HUES6 (cell line): ENCODE results near the gene TECTA.

Experiments
- H3K27ac ChIP-seq: 2 replicates; pipeline ENCODE4 v1.7.0; 2013; ENCODE audit warnings: low read depth, mild to moderate bottlenecking, low read length, inconsistent platforms
- H3K27me3 ChIP-seq: 2 replicates; pipeline ENCODE4 v1.6.1; 2013; ENCODE audit warnings: low read length; ENCODE audit not compliant: control insufficient read depth, insufficient read depth
- H3K36me3 ChIP-seq: 2 replicates; pipeline ENCODE4 v1.6.1; 2013; ENCODE audit warnings: low read length; ENCODE audit not compliant: control insufficient read depth, insufficient read depth
- H3K4me1 ChIP-seq: 2 replicates; pipeline ENCODE4 v1.6.1; 2013; ENCODE audit warnings: low read length; ENCODE audit not compliant: control insufficient read depth, insufficient read depth
- H3K4me3 ChIP-seq: 2 replicates; pipeline ENCODE4 v1.5.1; 2013; ENCODE audit warnings: low read depth, low read length
- H3K9ac ChIP-seq: one replicate; pipeline ENCODE4 v1.6.1; 2013; ENCODE audit warnings: mild to moderate bottlenecking, low read length
- H3K9me3 ChIP-seq: 2 replicates; pipeline ENCODE4 v1.6.1; 2013; ENCODE audit warnings: low read depth, low read length; ENCODE audit not compliant: control insufficient read depth, insufficient read depth

Gene TECTA

DNA sequence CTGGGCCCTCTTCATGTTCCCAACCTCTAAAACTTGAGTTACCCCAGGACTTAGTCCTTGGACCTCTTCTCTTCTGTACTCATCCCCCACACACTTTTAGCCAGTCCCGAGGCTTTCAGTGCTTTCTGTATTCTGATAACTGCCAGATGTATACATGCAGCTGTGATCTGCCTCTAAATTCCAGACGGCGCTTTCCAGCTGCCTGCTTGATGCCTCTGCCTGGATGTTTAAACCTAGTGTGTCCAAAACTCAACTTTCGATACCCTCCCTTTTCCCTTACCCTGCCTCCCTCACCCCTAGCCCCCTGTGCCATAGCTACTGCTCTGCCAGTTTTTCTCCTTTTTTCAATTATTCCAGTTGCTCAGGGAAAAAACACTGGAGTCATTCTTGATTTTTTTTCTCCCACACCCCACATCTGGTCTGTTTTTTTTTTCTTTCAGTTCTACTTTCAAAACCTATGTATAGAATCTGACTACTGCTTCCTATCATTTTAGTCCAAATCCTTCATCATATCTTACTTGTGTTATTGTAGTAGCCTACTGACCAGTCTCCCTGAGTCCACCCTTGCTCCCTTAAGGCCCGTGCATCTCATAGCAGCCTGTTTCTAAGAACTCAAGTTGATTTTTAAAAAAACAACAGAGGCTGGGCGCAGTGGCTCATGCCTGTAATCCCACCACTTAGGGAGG lies 32.9 kb upstream of the TECTA start:
- Histone ChIP-seq H3K9ac (no peak overlapping the region), H3K4me3 (no peak overlapping the region), H3K36me3 (peaks cover 35% of the 10 kb centered on the region), H3K4me1 (peaks cover 7% of the 10 kb centered on the region; the same call in 1 of the 2 replicates), H3K27ac (no peak overlapping the region), H3K9me3 (no peaks in the 10 kb centered on the region), H3K27me3 (no peaks in the 10 kb centered on the region)

DNA sequence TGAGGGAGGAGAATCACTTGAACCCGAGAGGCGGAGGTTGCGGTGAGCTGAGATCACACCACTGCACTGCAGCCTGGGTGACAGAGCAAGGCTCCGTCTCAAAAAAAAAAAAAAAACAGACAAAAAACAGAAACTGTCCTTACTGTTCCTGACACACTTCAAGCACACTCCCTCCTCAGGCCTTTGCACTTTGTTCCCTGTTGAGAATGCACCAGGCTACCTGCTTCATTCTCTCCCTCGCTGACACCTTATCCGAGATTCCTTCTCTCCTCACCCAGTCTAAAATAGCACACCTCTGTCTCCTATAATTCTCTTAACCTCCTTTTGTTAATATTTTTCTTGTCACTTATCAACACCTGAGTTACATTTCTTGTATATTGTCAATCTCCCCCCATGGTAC lies 32.3 kb upstream of the TECTA start:
- Histone ChIP-seq H3K9me3 (no peaks in the 10 kb centered on the region), H3K36me3 (peaks cover 35% of the 10 kb centered on the region), H3K9ac (no peak overlapping the region), H3K4me3 (no peak overlapping the region), H3K4me1 (peaks cover 7% of the 10 kb centered on the region; the same call in 1 of the 2 replicates), H3K27ac (no peak overlapping the region), H3K27me3 (no peaks in the 10 kb centered on the region)

DNA sequence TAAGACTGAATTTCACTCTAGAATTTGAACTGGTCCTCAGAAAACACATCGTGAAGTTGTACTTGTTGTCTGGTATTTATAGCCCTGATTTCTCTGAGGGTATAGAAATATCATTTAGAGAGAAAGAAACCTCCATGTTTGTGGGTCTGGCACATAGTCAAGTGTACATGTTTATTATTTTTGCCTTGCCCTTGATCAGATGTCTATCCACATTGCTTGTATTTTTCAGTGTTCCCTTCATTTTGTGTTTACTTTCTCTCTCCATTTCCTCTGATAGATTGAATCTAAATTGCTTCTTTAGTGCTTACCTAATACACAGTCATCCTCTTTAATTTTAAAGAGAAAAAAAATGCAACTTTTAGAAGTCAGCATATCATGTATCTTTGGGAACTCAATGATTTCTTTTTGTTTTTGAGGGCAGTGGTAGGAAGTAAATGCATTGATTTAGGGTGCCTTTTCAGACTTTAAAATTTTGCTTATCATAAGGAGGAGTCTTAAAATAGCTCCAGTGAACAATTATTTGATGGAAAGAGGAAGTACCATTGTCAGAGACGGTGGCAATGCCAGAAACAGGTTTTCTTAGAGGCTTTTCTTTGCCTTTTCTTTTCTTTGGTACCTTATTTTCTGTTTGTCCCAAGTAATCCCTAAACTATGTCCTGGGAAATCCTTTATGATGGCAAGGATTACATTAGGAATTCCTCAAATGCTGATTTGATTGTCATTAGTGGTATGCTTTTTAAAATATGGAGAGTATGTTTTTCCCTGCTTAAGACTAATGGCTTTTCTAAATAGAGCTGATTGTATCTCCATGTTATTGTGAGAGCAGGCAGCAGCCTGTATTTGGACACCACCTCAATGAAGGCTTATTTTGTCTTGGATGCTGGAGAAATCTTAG lies 29.8 kb upstream of the TECTA start:
- Histone ChIP-seq H3K36me3 (peaks cover 21% of the 10 kb centered on the region), H3K4me1 (peaks cover 7% of the 10 kb centered on the region; the same call in 1 of the 2 replicates), H3K27ac (peak overlapping the region; percentile 7; the same call in 1 of the 2 replicates), H3K9ac (no peak overlapping the region), H3K4me3 (no peak overlapping the region), H3K9me3 (no peaks in the 10 kb centered on the region), H3K27me3 (no peaks in the 10 kb centered on the region)

DNA sequence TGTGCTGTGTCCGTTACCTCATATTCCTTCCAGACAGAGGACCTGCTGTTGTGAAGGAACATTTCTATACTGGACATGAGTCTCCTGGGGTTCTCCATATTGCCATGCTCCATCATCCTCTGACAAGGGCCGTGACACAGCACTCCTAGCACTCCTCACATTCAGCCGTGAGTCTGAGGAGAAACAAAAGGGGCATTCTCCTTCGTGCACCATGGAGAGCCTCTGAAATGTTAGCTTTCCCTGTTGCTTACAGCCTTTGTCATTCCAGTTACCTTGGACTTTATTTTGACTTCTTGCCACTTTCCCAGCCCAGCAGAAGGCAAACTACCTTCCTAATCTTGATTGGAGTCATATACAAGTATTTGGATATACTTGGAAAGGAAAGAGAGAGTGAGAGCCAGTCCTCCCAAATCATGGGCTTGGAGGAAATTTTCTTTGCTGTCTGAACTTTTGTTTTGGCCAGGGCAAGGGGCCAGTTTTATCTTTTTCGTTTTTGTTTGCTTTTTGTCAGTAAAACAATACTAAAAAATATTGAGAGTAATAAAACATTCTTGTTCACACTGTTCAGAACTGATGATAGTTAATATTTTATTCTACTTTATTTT lies 29.1 kb upstream of the TECTA start:
- Histone ChIP-seq H3K27ac (peak overlapping the region; percentile 7; the same call in 1 of the 2 replicates), H3K36me3 (peaks cover 18% of the 10 kb centered on the region), H3K9ac (no peak overlapping the region)

DNA sequence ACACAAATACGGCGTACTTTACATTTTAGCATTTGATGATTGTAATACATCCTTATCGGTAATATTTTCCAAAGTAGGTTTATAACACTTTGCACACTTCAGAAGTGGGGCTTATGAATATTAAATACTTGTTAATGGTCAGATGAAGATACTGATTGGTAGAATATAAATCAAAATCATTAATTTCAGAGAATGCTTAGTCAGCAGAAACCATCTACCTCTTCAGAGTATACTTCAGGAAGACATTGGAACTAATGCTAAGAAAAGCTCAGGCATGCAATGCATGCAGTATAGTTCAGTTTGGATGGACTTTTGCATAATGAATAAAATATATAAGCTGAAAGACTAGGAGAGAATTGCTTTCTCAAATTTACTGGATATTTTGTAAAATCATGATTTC lies 19.7 kb upstream of the TECTA start:
- H3K36me3 ChIP-seq: 0 out of 2 replicates have a peak, but pooled peaks cover 2% of the 10 kb centered on the region
- no peak overlapping the region for H3K4me3 ChIP-seq
- H3K27ac ChIP-seq: no peak overlapping the region
- no peaks in the 10 kb centered on the region for H3K27me3 ChIP-seq
- H3K4me1 ChIP-seq: no peaks in the 10 kb centered on the region
- no peak overlapping the region for H3K9ac ChIP-seq
- H3K9me3 ChIP-seq: no peaks in the 10 kb centered on the region

More for the DNA sequence above, 29.1 kb upstream of the TECTA start:
- H3K4me3 ChIP-seq: no peak overlapping the region
- H3K27me3 ChIP-seq: no peaks in the 10 kb centered on the region
- peaks cover 7% of the 10 kb centered on the region; the same call in 1 of the 2 replicates for H3K4me1 ChIP-seq
- H3K9me3 ChIP-seq: no peaks in the 10 kb centered on the region

DNA sequence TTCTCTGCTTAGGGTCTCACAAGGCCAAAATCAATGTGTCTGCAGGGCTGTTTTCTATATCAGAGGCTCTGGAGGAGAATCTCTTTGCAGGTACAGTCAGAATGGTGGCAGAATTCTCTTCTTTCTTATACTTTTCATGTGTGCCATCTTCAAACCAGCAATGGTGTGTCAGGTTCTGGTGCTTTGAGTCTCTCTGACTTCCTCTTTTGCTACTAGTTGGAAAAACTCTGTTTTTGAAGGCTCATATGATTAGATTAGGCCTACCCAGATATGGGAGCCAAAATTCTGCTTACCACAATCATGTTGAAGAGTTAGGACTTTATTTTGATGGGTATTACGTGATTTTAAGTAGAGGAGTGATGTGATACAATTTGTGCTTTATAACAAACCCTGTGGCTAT lies 18.8 kb upstream of the TECTA start:
- H3K4me3 ChIP-seq: no peak overlapping the region
- H3K9me3 ChIP-seq: no peaks in the 10 kb centered on the region
- no peak overlapping the region for H3K27ac ChIP-seq
- H3K9ac ChIP-seq: no peak overlapping the region
- H3K36me3 ChIP-seq: peaks cover 8% of the 10 kb centered on the region
- no peaks in the 10 kb centered on the region for H3K4me1 ChIP-seq
- H3K27me3 ChIP-seq: no peaks in the 10 kb centered on the region

DNA sequence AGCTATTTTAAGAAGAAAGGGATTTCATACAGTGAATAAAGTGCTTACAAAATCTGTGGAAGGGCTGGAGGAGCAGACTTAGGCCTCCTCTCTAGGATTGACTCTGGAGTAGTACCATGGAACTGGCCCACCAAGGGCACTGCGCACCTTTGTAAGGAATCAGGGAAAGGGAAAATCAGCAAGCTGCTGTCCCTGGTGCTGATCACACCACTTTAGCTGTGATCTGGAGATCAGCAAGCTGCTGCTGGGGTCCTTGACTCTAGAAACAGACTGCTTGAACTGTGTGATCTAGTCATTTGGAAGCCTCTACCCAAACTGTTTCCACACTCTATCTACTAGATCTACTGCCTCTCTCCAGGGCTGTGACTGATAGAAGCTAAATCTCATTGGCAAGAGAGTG lies 18.4 kb upstream of the TECTA start:
- Histone ChIP-seq H3K9ac (no peak overlapping the region), H3K4me3 (no peak overlapping the region), H3K36me3 (peaks cover 9% of the 10 kb centered on the region), H3K9me3 (no peaks in the 10 kb centered on the region), H3K27me3 (no peaks in the 10 kb centered on the region), H3K4me1 (no peaks in the 10 kb centered on the region), H3K27ac (no peak overlapping the region)

DNA sequence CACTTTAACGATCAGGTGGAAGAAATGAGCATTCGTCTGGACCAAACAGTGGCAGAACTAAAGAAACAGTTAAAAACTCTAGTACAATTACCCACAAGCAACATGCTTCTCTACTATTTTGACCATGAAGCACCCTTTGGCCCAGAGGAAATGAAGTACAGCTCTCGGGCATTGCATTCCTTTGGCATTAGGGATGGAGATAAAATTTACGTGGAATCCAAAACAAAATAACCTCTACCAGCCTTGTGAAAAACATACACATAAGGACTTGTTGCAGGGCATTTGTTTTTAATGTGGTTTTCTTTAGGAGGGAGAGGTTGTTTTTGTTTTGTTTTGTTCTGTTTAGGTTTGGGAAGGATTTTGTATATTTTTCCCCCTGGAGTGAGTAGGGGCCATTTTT lies 14.2 kb upstream of the TECTA start:
- Histone ChIP-seq H3K4me3 (no peak overlapping the region), H3K4me1 (no peaks in the 10 kb centered on the region), H3K36me3 (peaks cover 14% of the 10 kb centered on the region), H3K9ac (no peak overlapping the region), H3K27me3 (no peaks in the 10 kb centered on the region), H3K9me3 (no peaks in the 10 kb centered on the region), H3K27ac (no peak overlapping the region)

DNA sequence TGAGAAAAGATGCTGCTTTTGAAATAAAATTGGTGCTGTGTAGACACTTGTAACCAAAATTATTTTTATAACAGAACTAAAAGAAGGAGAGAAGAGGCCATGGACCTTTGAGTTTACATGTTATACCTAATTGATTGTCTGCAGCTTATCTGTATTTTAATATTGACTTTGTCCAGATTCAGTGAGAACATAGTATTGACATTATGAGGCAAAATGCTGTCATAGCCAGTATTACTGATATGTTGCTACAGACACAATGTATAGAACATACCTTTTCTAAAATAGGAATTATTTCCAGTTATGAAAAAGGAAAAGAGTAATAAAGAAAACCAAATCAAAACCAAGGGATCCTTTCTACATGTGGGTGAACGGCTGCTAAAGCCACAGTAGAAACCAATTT lies 11.5 kb upstream of the TECTA start:
- Histone ChIP-seq H3K27me3 (no peaks in the 10 kb centered on the region), H3K9ac (no peak overlapping the region), H3K27ac (no peak overlapping the region), H3K9me3 (no peaks in the 10 kb centered on the region), H3K36me3 (peaks cover 12% of the 10 kb centered on the region), H3K4me1 (no peaks in the 10 kb centered on the region), H3K4me3 (no peak overlapping the region)

DNA sequence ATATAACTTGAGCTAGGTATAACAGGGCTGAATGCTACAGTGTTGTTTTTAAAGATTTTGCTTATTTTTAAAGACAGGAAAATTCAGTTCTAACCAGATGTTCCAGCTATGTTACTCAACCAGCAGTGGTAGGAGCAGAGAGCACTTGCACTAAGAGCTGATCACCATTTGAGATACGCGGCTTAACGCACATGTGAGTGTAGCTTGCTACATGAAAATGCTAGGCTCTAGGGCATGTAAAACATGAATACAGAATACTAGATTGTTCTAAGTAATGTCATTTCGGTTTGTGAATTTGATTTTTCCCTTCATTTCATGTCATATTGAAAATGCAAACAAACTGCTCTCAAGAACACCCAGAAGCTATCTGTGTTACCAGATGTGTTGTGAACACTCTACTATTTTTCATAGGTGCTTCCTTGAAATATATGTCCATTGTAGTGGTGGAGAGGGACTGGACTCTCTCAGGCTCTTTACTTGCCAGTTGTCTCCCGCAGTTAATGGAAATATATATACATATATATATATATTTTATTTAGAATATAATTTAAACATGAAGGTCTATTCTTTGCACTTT lies 10.8 kb upstream of the TECTA start:
- H3K27me3 ChIP-seq: no peaks in the 10 kb centered on the region
- no peaks in the 10 kb centered on the region for H3K4me1 ChIP-seq
- H3K27ac ChIP-seq: no peak overlapping the region
- H3K36me3 ChIP-seq: peaks cover 12% of the 10 kb centered on the region
- no peak overlapping the region for H3K4me3 ChIP-seq
- no peaks in the 10 kb centered on the region for H3K9me3 ChIP-seq
- H3K9ac ChIP-seq: no peak overlapping the region
